HG03175 (cell line): ENCODE data around the gene RTEL1.
"Not testable (repeated sequence)": the region's sequence is repeated elsewhere in the genome, so short reads cannot be mapped to it uniquely, and the experiment has no call there.

Experiments used
- ATAC-seq: cut with Tn5 transposase; IDR thresholded peaks from one replicate; pipeline ENCODE4 v1.9.1; 2021; ENCODE audit warnings: mild to moderate bottlenecking, moderate library complexity; ENCODE audit not compliant: unreplicated experiment

Gene RTEL1

DNA sequence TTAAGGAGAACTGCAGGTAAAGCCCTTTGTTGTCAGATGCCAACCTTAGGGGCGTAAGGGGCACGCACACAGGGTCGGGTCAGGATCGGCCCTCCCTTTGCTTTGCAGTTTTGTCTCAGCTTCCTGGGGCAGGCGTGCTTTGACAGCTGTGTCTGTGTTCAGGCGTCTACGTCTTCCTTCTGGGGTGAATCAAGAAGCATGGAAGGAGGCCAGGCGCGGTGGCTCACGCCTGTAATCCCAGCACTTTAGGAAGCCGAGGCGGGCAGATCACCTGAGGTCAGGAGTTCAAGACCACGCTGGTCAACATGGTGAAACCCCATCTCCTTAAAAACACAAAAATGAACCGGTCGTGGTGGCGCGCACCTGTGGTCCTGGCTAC is 51.0 kb downstream of the RTEL1 start:
- no peak for ATAC-seq

- ATAC-seq, result no peak
Observed at GRCh38 chr20:63711085-63711645, 53.1 kb downstream of the RTEL1 start.

- no peak for ATAC-seq
Observed at GRCh38 chr20:63712191-63712590, 54.1 kb downstream of the RTEL1 start.

DNA sequence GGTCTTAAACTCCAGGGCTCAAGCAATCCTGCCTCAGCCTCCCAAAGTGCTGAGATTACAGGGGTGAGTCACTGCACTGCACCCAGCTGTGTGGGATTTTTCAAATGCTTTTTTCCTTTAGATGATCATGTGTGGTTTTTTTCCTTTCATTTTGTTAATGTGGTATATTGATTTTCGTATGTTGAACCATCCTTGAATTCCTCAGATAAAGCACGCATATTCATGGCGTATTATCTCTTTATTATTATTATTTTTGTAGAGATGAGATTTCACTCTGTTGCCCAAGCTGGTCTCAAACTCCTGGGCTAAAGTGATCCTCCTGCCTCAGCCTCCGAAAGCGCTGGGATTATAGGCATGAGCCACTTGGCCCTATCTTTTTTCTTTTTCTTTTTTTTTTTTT is 56.7 kb downstream of the RTEL1 start:
- no peak for ATAC-seq

- ATAC-seq, result no peak
Observed at GRCh38 chr20:63718996-63719395, 60.9 kb downstream of the RTEL1 start.

GRCh38 chr20:63722967-63723622 is 65.0 kb downstream of the RTEL1 start:
- ATAC-seq, result not testable (repeated sequence)

GRCh38 chr20:63730189-63730733 is 72.1 kb downstream of the RTEL1 start:
- ATAC-seq, result not testable (repeated sequence)

DNA sequence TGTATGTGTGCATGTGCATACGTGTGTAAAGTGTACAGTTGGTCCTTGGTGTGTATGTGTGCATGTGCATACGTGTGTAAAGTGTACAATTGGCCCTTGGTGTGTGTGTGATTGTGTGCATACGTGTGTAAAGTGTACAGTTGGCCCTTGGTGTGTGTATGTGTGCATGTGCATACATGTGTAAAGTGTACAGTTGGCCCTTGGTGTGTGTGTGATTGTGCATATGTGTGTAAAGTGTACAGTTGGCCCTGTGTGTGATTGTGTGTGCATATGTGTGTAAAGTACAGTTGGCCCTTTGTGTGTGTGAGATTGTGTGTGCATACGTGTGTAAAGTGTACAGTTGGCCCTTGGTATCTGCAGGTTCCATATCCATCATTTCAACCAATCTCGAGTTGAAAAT is 73.3 kb downstream of the RTEL1 start:
- no peak for ATAC-seq

- no peak for ATAC-seq
Observed at GRCh38 chr20:63732118-63733095, 74.3 kb downstream of the RTEL1 start.

GRCh38 chr20:63733117-63733516 is 75.0 kb downstream of the RTEL1 start:
- ATAC-seq, result no peak

- ATAC-seq, result no peak
Observed at GRCh38 chr20:63733579-63734081, 75.5 kb downstream of the RTEL1 start.

GRCh38 chr20:63734111-63734945 is 76.2 kb downstream of the RTEL1 start:
- no peak for ATAC-seq

GRCh38 chr20:63734946-63735858 is 77.1 kb downstream of the RTEL1 start:
- ATAC-seq, result no peak

DNA sequence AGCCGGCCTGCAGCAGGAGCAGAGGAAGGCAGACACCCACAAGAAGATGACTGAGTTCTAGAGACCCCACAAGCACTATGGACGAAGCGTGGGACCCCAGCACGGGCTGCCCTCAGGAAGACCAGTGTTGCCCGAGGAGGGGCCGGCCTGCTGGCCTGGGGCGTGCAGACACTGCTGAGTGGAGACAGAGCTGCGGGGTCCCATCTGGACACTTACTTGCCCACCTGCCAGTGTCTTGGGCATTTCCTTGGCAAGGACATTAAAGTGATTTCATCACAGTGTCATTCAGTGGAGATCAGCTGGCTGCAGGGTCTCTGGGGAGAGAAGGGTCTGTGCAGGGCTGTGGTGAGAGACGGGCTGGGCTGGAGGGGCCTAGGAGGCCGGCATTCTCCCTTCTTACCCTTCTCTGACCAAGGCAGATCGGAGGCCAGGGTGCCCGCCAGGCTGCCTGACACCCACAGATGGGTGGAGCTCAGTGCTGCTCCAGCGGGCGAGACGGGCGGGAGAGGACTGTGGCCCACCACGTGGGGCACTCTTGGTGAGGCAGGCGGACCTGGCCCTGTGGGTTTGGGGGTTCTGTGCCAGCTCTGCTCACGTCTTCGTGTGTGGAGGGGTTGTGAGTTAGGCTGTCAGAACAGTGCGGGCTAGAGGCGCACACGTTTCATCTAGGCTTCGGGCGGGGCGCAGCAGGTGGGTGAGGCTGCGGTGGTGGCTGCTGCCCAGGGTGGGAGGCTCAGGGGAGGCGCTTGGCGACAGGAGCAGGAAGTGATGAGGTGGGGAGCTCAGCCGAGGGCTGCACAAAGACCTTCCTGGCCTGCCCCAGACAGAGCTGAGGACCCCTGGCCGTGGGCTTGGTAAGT is 78.0 kb downstream of the RTEL1 start, which contains the start of gene LIME1:
Gene LIME1 (plus strand): TSS at position 806 of the 860 bp plus-strand sequence. CDS start 886 bp downstream, outside the sequence.
- no peak for ATAC-seq

GRCh38 chr20:63736893-63737694 is 79.0 kb downstream of the RTEL1 start:
- ATAC-seq, result no peak

DNA sequence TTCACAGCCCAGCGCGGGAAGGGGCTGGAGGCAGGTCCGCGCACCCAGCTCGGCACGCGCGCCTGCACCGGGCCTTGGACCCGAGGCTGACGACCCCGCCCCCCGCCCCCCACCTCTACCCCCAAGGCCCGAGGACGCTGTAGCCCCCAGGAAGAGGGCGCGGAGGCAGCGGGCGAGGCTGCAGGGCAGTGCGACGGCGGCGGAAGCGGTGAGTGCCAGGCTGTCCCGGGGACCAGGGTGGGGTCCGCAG is 79.5 kb downstream of the RTEL1 start:
- no peak for ATAC-seq

DNA sequence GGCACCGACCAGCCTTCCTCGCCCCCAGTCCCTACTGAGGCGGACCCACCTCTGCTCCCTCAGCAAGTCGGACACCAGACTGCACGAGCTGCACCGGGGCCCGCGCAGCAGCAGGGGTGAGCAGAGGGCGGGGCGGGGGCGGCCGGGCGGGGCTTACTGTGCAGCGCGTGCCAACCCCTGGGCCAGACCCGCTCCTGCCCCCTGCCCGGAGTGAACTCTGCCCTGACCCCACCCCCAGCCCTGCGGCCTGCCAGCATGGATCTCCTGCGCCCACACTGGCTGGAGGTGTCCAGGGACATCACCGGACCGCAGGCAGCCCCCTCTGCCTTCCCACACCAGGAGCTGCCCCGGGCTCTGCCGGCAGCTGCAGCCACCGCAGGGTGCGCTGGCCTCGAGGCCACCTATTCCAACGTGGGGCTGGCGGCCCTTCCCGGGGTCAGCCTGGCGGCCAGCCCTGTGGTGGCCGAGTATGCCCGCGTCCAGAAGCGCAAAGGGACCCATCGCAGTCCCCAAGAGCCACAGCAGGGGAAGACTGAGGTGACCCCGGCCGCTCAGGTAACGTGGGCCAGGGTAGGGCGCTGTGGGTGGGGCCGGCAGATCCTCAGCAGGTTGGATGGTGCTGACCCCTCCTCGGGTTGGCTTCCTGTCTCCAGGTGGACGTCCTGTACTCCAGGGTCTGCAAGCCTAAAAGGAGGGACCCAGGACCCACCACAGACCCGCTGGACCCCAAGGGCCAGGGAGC is 80.0 kb downstream of the RTEL1 start:
- no peak for ATAC-seq
